Esophagus (tissue), 2 donors: ENCODE measurements around the gene ZDHHC1. TPM values are rescaled to one million over a fixed set of nuclear protein-coding genes. Genes with fewer than 3 reads are reported as not detected.
A peak's percentile ranks its signal among the peaks of the same experiment; 100 is the strongest.

Experiments used
- H3K27ac ChIP-seq, 2 donors: one replicate each; pipeline ENCODE4 v1.5.1; 2013; ENCODE audit warnings: low read depth in 2 of 2, mild to moderate bottlenecking in 2 of 2, inconsistent platforms in 1 of 2, low read length in 1 of 2, moderate library complexity in 1 of 2
- H3K27me3 ChIP-seq, 2 donors: one replicate each; pipeline ENCODE4 v1.6.1; 2013; ENCODE audit warnings: low read length in 2 of 2, control low read depth in 1 of 2, mild to moderate bottlenecking in 1 of 2; ENCODE audit not compliant: insufficient read depth in 2 of 2, control insufficient read depth in 1 of 2
- H3K36me3 ChIP-seq, 2 donors: one replicate each; pipeline ENCODE4 v1.6.1; 2013; ENCODE audit warnings: low read length in 1 of 2; ENCODE audit not compliant: control insufficient read depth in 2 of 2, insufficient read depth in 2 of 2
- H3K4me1 ChIP-seq, 2 donors: one replicate each; pipeline ENCODE4 v1.6.1; 2013; ENCODE audit warnings: low read length in 1 of 2; ENCODE audit not compliant: control insufficient read depth in 2 of 2, insufficient read depth in 2 of 2
- H3K4me3 ChIP-seq, 2 donors: one replicate each; pipeline ENCODE4 v1.5.1; 2013; ENCODE audit warnings: low read length in 2 of 2, mild to moderate bottlenecking in 2 of 2, low read depth in 1 of 2, moderate library complexity in 1 of 2
- H3K9me3 ChIP-seq, 2 donors: one replicate each; pipeline ENCODE4 v1.6.1; 2013; ENCODE audit warnings: mild to moderate bottlenecking in 2 of 2, low read depth in 1 of 2, low read length in 1 of 2, moderate library complexity in 1 of 2; ENCODE audit not compliant: control insufficient read depth in 2 of 2, insufficient read depth in 1 of 2
- WGBS, 2 donors: extraction: QIAGEN DNeasy Blood & Tissue Kit; methylation state at CpG; one replicate each; pipeline ENCODE4 v1.1.7; 2013; 5-methylcytosine and 5-hydroxymethylcytosine counted together
- polyA plus RNA-seq, 2 donors: library from polyadenylated mRNA; stranded (reverse); fragments of 200-250 nt; gene quantifications; one replicate each; pipeline ENCODE4 v1.2.3, GENCODE V29; 2013
- donor health status: healthy with polysubstance abuse.
- donor health status: Bipolar disorder and iron deficiency.

Gene ZDHHC1
- polyA plus RNA-seq, 2 donors: 3.3 to 4.7 TPM

- peak overlapping the region; percentile 69 to 70 for H3K27ac ChIP-seq
- H3K4me1 ChIP-seq: peaks cover 21 to 58% of the 10 kb centered on the region in 2 donors
- no peaks in the 10 kb centered on the region for H3K27me3 ChIP-seq
- WGBS, 2 donors: 25 to 27% methylated on average over 31 of the region's 31 CpGs
- H3K36me3 ChIP-seq: no peaks in the 10 kb centered on the region
- H3K9me3 ChIP-seq: no peaks in the 10 kb centered on the region
- no peak overlapping the region for H3K4me3 ChIP-seq
Observed at GRCh38 chr16:67396159-67397035, 19.9 kb downstream of the ZDHHC1 start.

GRCh38 chr16:67395458-67396158 is 20.7 kb downstream of the ZDHHC1 start:
- no peaks in the 10 kb centered on the region for H3K9me3 ChIP-seq
- H3K36me3 ChIP-seq: no peaks in the 10 kb centered on the region
- no peaks in the 10 kb centered on the region for H3K27me3 ChIP-seq
- peaks cover 21 to 61% of the 10 kb centered on the region in 2 donors for H3K4me1 ChIP-seq
- H3K4me3 ChIP-seq: no peak overlapping the region
- 43 to 51% methylated on average over 13 of the region's 13 CpGs for WGBS, 2 donors
- H3K27ac ChIP-seq: peak overlapping the region; percentile 69 to 70

- WGBS, 2 donors: 71 to 73% methylated on average over 10 of the region's 10 CpGs
- Histone ChIP-seq H3K27ac (peak overlapping the region in 1 of 2 donors; percentile 70), H3K4me1 (peaks cover 21 to 61% of the 10 kb centered on the region in 2 donors), H3K9me3 (no peaks in the 10 kb centered on the region), H3K4me3 (no peak overlapping the region), H3K36me3 (no peaks in the 10 kb centered on the region), H3K27me3 (no peaks in the 10 kb centered on the region)
Observed at GRCh38 chr16:67395105-67395457, 21.2 kb downstream of the ZDHHC1 start.

- peaks cover 21 to 57% of the 10 kb centered on the region in 2 donors for H3K4me1 ChIP-seq
- H3K9me3 ChIP-seq: no peaks in the 10 kb centered on the region
- H3K4me3 ChIP-seq: no peak overlapping the region
- WGBS, 2 donors: 58% methylated on average over 67 to 88 of the region's 88 CpGs
- peak overlapping the region; percentile 67 to 75 for H3K27ac ChIP-seq
- peaks cover 0 to 2% of the 10 kb centered on the region in 2 donors for H3K36me3 ChIP-seq
- no peaks in the 10 kb centered on the region for H3K27me3 ChIP-seq
Observed at GRCh38 chr16:67394155-67395104, 21.8 kb downstream of the ZDHHC1 start.

- Histone ChIP-seq H3K36me3 (peaks cover 0 to 2% of the 10 kb centered on the region in 2 donors), H3K9me3 (no peaks in the 10 kb centered on the region), H3K27me3 (no peaks in the 10 kb centered on the region), H3K4me3 (peak overlapping the region in 1 of 2 donors; percentile 16), H3K27ac (peak overlapping the region; percentile 67 to 75), H3K4me1 (peaks cover 17 to 56% of the 10 kb centered on the region in 2 donors)
- 14 to 18% methylated on average over 20 of the region's 20 CpGs for WGBS, 2 donors
Observed at GRCh38 chr16:67393788-67394154, 22.5 kb downstream of the ZDHHC1 start.

- H3K4me1 ChIP-seq: peaks cover 15 to 53% of the 10 kb centered on the region in 2 donors
Observed at GRCh38 chr16:67393111-67393787, 23.0 kb downstream of the ZDHHC1 start, which contains the start of gene TPPP3. Gene TPPP3, minus strand, starts transcription at chr16:67393498. Its CDS starts 2,387 bp downstream, at chr16:67391111.

GRCh38 chr16:67392301-67393059 is 23.8 kb downstream of the ZDHHC1 start:
- Histone ChIP-seq H3K27ac (peak overlapping the region; percentile 28 to 55), H3K4me3 (peak overlapping the region; percentile 16 to 52), H3K4me1 (peaks cover 15 to 47% of the 10 kb centered on the region in 2 donors), H3K9me3 (no peaks in the 10 kb centered on the region), H3K27me3 (no peaks in the 10 kb centered on the region), H3K36me3 (peaks cover 0 to 2% of the 10 kb centered on the region in 2 donors)
- WGBS, 2 donors: 50 to 68% methylated on average over 18 of the region's 18 CpGs

More at GRCh38 chr16:67393111-67393787, 23.0 kb downstream of the ZDHHC1 start, which contains the start of gene TPPP3:
- Histone ChIP-seq H3K27me3 (no peaks in the 10 kb centered on the region), H3K36me3 (peaks cover 0 to 2% of the 10 kb centered on the region in 2 donors), H3K4me3 (peak within 1 kb of the TSS; percentile 16 to 52), H3K27ac (peak within 1 kb of the TSS; percentile 67 to 75), H3K9me3 (no peaks in the 10 kb centered on the region)
- WGBS, 2 donors: 3% methylated on average over 56 of the region's 56 CpGs
